Neural crest cell (in vitro differentiated cells): ENCODE results near the gene NEK7. TPM values are rescaled to one million over a fixed set of nuclear protein-coding genes. Genes with fewer than 3 reads are reported as not detected.
A peak's percentile ranks its signal among the peaks of the same experiment; 100 is the strongest.

Experiments
- DNase-seq: peaks from one replicate; pipeline ENCODE4 v3.0.0; 2021; ENCODE audit warnings: low read depth, mixed read lengths, low spot score
- H3K27ac Mint-ChIP-seq: one replicate; pipeline ENCODE4 v1.8.0; 2021; ENCODE audit warnings: mild to moderate bottlenecking, mixed read lengths; ENCODE audit not compliant: unreplicated experiment
- H3K27me3 Mint-ChIP-seq: 2 replicates; pipeline ENCODE4 v1.8.0; 2021; ENCODE audit warnings: low read depth, mild to moderate bottlenecking, mixed read lengths
- H3K36me3 Mint-ChIP-seq: 2 replicates; pipeline ENCODE4 v1.8.0; 2021; ENCODE audit warnings: low read depth, mild to moderate bottlenecking, mixed read lengths
- H3K4me1 Mint-ChIP-seq: 2 replicates; pipeline ENCODE4 v1.8.0; 2021; ENCODE audit warnings: mixed read lengths
- H3K4me3 Mint-ChIP-seq: one replicate; pipeline ENCODE4 v1.8.0; 2021; ENCODE audit warnings: mild to moderate bottlenecking, mixed read lengths
- H3K9me3 Mint-ChIP-seq: 2 replicates; pipeline ENCODE4 v1.8.0; 2021; ENCODE audit warnings: mixed read lengths
- total RNA-seq: library from RNA; stranded (reverse); gene quantifications from 2 replicates; pipeline ENCODE4 v1.2.1, GENCODE V29; 2021
- TF ChIP-seq, protein P1 (sequence below): fragments of 200-600 bp; sonication (generic); conservative IDR thresholded peaks from 2 replicates; pipeline ENCODE4 v1.5.0; 2021; ENCODE audit warnings: antibody characterized with exemption, mild to moderate bottlenecking

The NEK7 gene
- total RNA-seq, 1 donor from 2014 or later: 12.5 TPM

DNA sequence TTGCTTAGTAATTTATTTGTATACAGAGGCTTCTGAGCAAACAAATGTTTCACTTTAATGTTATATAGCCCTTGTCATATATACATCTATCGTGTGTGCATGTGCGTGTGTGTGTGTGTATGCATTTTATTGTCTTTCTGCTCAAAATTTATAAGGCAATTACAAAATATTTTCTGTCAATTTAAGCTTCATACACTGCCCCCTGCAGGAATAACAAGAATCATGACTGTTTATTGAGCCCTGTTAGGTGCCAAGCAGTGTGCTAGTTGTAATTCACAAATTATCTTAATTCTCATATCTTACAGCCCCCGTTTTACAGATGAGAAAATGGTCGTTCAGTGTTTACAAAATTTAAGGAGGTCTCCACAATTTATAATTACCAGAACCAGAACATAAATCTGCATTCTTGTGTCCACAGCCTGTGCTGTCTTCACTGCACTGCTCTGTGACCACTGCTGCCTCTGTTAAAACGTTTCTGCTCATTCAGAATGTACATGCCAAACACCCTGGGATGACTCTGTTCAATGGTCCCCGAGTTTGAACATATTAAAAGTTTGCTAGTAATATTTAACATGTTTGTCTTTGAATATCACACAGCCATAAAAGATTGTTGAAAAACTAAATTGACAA, 202.3 kb downstream of the NEK7 start:
- TF ChIP-seq, protein P1, sequence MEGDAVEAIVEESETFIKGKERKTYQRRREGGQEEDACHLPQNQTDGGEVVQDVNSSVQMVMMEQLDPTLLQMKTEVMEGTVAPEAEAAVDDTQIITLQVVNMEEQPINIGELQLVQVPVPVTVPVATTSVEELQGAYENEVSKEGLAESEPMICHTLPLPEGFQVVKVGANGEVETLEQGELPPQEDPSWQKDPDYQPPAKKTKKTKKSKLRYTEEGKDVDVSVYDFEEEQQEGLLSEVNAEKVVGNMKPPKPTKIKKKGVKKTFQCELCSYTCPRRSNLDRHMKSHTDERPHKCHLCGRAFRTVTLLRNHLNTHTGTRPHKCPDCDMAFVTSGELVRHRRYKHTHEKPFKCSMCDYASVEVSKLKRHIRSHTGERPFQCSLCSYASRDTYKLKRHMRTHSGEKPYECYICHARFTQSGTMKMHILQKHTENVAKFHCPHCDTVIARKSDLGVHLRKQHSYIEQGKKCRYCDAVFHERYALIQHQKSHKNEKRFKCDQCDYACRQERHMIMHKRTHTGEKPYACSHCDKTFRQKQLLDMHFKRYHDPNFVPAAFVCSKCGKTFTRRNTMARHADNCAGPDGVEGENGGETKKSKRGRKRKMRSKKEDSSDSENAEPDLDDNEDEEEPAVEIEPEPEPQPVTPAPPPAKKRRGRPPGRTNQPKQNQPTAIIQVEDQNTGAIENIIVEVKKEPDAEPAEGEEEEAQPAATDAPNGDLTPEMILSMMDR: peak; percentile 52
- no peaks in the 10 kb centered on the region for H3K27me3 Mint-ChIP-seq
- no peaks in the 10 kb centered on the region for H3K9me3 Mint-ChIP-seq
- no peak overlapping the region for H3K27ac Mint-ChIP-seq
- H3K36me3 Mint-ChIP-seq: no peaks in the 10 kb centered on the region
- no peaks in the 10 kb centered on the region for H3K4me1 Mint-ChIP-seq
- no peak overlapping the region for H3K4me3 Mint-ChIP-seq
- DNase-seq: no peak

DNA sequence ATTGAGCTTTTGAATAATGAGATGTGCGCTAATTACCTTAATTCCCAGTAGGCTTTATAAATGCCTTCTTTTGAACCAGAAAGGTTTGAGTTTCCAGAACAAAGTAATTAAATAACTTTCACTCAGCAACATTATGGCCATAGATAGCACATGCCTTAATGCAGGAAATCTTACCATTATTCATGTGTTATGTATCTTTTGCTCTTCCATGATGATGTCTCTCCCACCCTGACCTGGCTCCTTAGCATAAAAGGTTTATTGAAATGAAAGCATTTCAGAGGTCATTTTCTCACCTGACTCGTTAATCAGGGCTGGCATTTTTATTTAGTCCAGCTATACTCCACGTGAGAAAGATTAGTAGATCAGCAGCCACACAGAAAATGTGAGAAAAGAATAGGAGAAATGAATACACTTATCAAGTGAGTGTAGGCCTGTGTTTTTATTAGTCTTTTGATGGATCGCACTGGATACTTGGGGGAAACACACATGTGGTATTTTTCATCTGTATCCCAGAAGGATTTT, 203.5 kb downstream of the NEK7 start:
- Mint-ChIP-seq H3K36me3 (no peaks in the 10 kb centered on the region), H3K4me1 (no peaks in the 10 kb centered on the region), H3K4me3 (no peak overlapping the region), H3K27ac (no peak overlapping the region), H3K9me3 (no peaks in the 10 kb centered on the region), H3K27me3 (no peaks in the 10 kb centered on the region)
- TF ChIP-seq, protein P1: no peak
- no peak for DNase-seq

- Mint-ChIP-seq H3K27ac (no peak overlapping the region), H3K27me3 (no peaks in the 10 kb centered on the region), H3K36me3 (no peaks in the 10 kb centered on the region), H3K4me1 (peaks cover under 1% of the 10 kb centered on the region), H3K9me3 (no peaks in the 10 kb centered on the region), H3K4me3 (no peak overlapping the region)
- no peak for DNase-seq
- TF ChIP-seq, protein P1: no peak
Observed at GRCh38 chr1:198361237-198361767, 204.5 kb downstream of the NEK7 start.

- TF ChIP-seq, protein P1: no peak
- peaks cover 4% of the 10 kb centered on the region for H3K4me1 Mint-ChIP-seq
- DNase-seq: no peak
- H3K36me3 Mint-ChIP-seq: no peaks in the 10 kb centered on the region
- H3K27ac Mint-ChIP-seq: no peak overlapping the region
- H3K9me3 Mint-ChIP-seq: peaks cover 2% of the 10 kb centered on the region
- H3K4me3 Mint-ChIP-seq: no peak overlapping the region
- H3K27me3 Mint-ChIP-seq: no peaks in the 10 kb centered on the region
Observed at GRCh38 chr1:198363625-198364151, 206.9 kb downstream of the NEK7 start.

GRCh38 chr1:198364471-198364870, 207.7 kb downstream of the NEK7 start:
- H3K36me3 Mint-ChIP-seq: no peaks in the 10 kb centered on the region
- no peak for DNase-seq
- peaks cover 4% of the 10 kb centered on the region for H3K9me3 Mint-ChIP-seq
- H3K27me3 Mint-ChIP-seq: no peaks in the 10 kb centered on the region
- H3K4me1 Mint-ChIP-seq: peaks cover 4% of the 10 kb centered on the region
- H3K4me3 Mint-ChIP-seq: no peak overlapping the region
- no peak overlapping the region for H3K27ac Mint-ChIP-seq
- TF ChIP-seq, protein P1: no peak
